Erythroblast (primary cell): Measurements from ENCODE around the gene FCGR3A.
"Not testable (repeated sequence)": the region's sequence is repeated elsewhere in the genome, so short reads cannot be mapped to it uniquely, and the experiment has no call there.

Experiments used
- GATA1 ChIP-seq: IDR thresholded peaks from 2 replicates; pipeline ENCODE4 v1.6.1; 2011; ENCODE audit warnings: low read depth, mild to moderate bottlenecking, control low read depth, low read length, moderate library complexity
- POLR2A ChIP-seq: IDR thresholded peaks from 2 replicates; pipeline ENCODE4 v1.6.1; 2011; ENCODE audit warnings: mild to moderate bottlenecking, low read length

DNA sequence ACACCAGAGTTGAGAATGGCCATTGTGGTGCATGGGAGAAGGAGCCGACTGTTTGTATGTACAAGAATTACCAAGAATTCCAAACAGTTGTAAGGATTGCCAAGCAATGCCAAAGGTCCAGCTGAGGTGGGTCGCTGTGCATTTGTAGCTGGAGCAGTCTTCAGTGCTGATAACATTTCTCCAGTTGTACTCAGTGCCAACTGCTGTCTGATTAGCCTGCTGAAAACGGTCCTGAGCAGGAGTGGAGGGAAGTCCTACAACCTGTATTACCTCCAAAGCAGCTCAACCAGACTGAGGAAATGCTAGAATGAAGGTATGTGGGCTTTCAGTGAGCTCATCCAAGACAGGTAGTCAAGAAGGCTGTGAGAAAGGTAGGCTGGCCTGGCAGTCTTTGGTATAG lies 6.5 kb upstream of the FCGR3A start:
- peak; percentile 56 for TF ChIP-seq POLR2A
- TF ChIP-seq GATA1, result not testable (repeated sequence)
